ENCODE measurements around the gene CHMP1A.
"Not testable (repeated sequence)": the region's sequence is repeated elsewhere in the genome, so short reads cannot be mapped to it uniquely, and the experiment has no call there.

Gene CHMP1A

GRCh38 chr16:89670496-89671431 is 13.3 kb upstream of the CHMP1A start:
- no peaks in the 10 kb centered on the region for H3K9me3 ChIP-seq (ENCODE audit: control insufficient read depth in 1 of 2, low read length in 2 of 2)
- no peak overlapping the region for H3K27ac ChIP-seq (ENCODE audit: low read length)
- no peaks in the 10 kb centered on the region for H3K4me1 ChIP-seq (ENCODE audit: control insufficient read depth in 1 of 2, insufficient read depth in 2 of 2, low read length in 2 of 2)
- no peaks in the 10 kb centered on the region for H3K36me3 ChIP-seq (ENCODE audit: control insufficient read depth in 1 of 2, insufficient read depth in 2 of 2, low read length in 2 of 2)
- no peak overlapping the region for H3K4me3 ChIP-seq (ENCODE audit: low read depth in 1 of 2, low read length in 2 of 2)
- no peaks in the 10 kb centered on the region for H3K27me3 ChIP-seq (ENCODE audit: low read depth, low read length)

- no peaks in the 10 kb centered on the region for H3K27me3 ChIP-seq (ENCODE audit: low read depth, low read length)
- no peaks in the 10 kb centered on the region for H3K4me1 ChIP-seq (ENCODE audit: control insufficient read depth in 1 of 2, insufficient read depth in 2 of 2, low read length in 2 of 2)
- H3K27ac ChIP-seq (ENCODE audit: low read length), result no peak overlapping the region
- no peaks in the 10 kb centered on the region for H3K36me3 ChIP-seq (ENCODE audit: control insufficient read depth in 1 of 2, insufficient read depth in 2 of 2, low read length in 2 of 2)
- H3K9me3 ChIP-seq (ENCODE audit: control insufficient read depth in 1 of 2, low read length in 2 of 2), result no peaks in the 10 kb centered on the region
- no peak overlapping the region for H3K4me3 ChIP-seq (ENCODE audit: low read depth in 1 of 2, low read length in 2 of 2)
Measured at GRCh38 chr16:89669755-89670154, 12.2 kb upstream of the CHMP1A start.

- Histone ChIP-seq H3K27ac (ENCODE audit: low read length) (no peak overlapping the region), H3K4me3 (ENCODE audit: low read depth in 1 of 2, low read length in 2 of 2) (no peak overlapping the region), H3K4me1 (ENCODE audit: control insufficient read depth in 1 of 2, insufficient read depth in 2 of 2, low read length in 2 of 2) (no peaks in the 10 kb centered on the region), H3K27me3 (ENCODE audit: low read depth, low read length) (no peaks in the 10 kb centered on the region), H3K9me3 (ENCODE audit: control insufficient read depth in 1 of 2, low read length in 2 of 2) (no peaks in the 10 kb centered on the region), H3K36me3 (ENCODE audit: control insufficient read depth in 1 of 2, insufficient read depth in 2 of 2, low read length in 2 of 2) (peaks cover 0 to 4% of the 10 kb centered on the region in 2 donors)
Measured at GRCh38 chr16:89668790-89669158, 11.3 kb upstream of the CHMP1A start.

- Histone ChIP-seq H3K9me3 (ENCODE audit: control insufficient read depth in 1 of 2, low read length in 2 of 2) (no peaks in the 10 kb centered on the region), H3K4me1 (ENCODE audit: control insufficient read depth in 1 of 2, insufficient read depth in 2 of 2, low read length in 2 of 2) (no peaks in the 10 kb centered on the region), H3K27me3 (ENCODE audit: low read depth, low read length) (no peaks in the 10 kb centered on the region), H3K27ac (ENCODE audit: low read length) (no peak overlapping the region), H3K36me3 (ENCODE audit: control insufficient read depth in 1 of 2, insufficient read depth in 2 of 2, low read length in 2 of 2) (peaks cover 0 to 4% of the 10 kb centered on the region in 2 donors), H3K4me3 (ENCODE audit: low read depth in 1 of 2, low read length in 2 of 2) (no peak overlapping the region)
Measured at GRCh38 chr16:89667633-89668032, 10.1 kb upstream of the CHMP1A start.

GRCh38 chr16:89667000-89667399 is 9.5 kb upstream of the CHMP1A start:
- not testable (repeated sequence) for H3K27me3 ChIP-seq (ENCODE audit: low read depth, low read length); H3K4me1 ChIP-seq (ENCODE audit: control insufficient read depth in 1 of 2, insufficient read depth in 2 of 2, low read length in 2 of 2); H3K9me3 ChIP-seq (ENCODE audit: control insufficient read depth in 1 of 2, low read length in 2 of 2); H3K36me3 ChIP-seq (ENCODE audit: control insufficient read depth in 1 of 2, insufficient read depth in 2 of 2, low read length in 2 of 2); H3K27ac ChIP-seq (ENCODE audit: low read length); H3K4me3 ChIP-seq (ENCODE audit: low read depth in 1 of 2, low read length in 2 of 2)

- H3K4me3 ChIP-seq (ENCODE audit: low read depth in 1 of 2, low read length in 2 of 2); H3K27ac ChIP-seq (ENCODE audit: low read length); H3K4me1 ChIP-seq (ENCODE audit: control insufficient read depth in 1 of 2, insufficient read depth in 2 of 2, low read length in 2 of 2); H3K9me3 ChIP-seq (ENCODE audit: control insufficient read depth in 1 of 2, low read length in 2 of 2); H3K27me3 ChIP-seq (ENCODE audit: low read depth, low read length): not testable (repeated sequence)
- peaks cover 0 to 11% of the 10 kb centered on the region in 2 donors for H3K36me3 ChIP-seq (ENCODE audit: control insufficient read depth in 1 of 2, insufficient read depth in 2 of 2, low read length in 2 of 2)
Measured at GRCh38 chr16:89664238-89664637, 6.7 kb upstream of the CHMP1A start.

- H3K4me3 ChIP-seq (ENCODE audit: low read depth in 1 of 2, low read length in 2 of 2), result no peak overlapping the region
- peaks cover 0 to 11% of the 10 kb centered on the region in 2 donors for H3K36me3 ChIP-seq (ENCODE audit: control insufficient read depth in 1 of 2, insufficient read depth in 2 of 2, low read length in 2 of 2)
- H3K9me3 ChIP-seq (ENCODE audit: control insufficient read depth in 1 of 2, low read length in 2 of 2), result no peaks in the 10 kb centered on the region
- no peaks in the 10 kb centered on the region for H3K27me3 ChIP-seq (ENCODE audit: low read depth, low read length)
- H3K27ac ChIP-seq (ENCODE audit: low read length), result no peak overlapping the region
- peaks cover 10 to 17% of the 10 kb centered on the region in 2 donors for H3K4me1 ChIP-seq (ENCODE audit: control insufficient read depth in 1 of 2, insufficient read depth in 2 of 2, low read length in 2 of 2)
Measured at GRCh38 chr16:89661215-89661614, 3.7 kb upstream of the CHMP1A start.

GRCh38 chr16:89660146-89660545 is 2.6 kb upstream of the CHMP1A start:
- Histone ChIP-seq H3K36me3 (ENCODE audit: control insufficient read depth in 1 of 2, insufficient read depth in 2 of 2, low read length in 2 of 2) (peaks cover 0 to 11% of the 10 kb centered on the region in 2 donors), H3K9me3 (ENCODE audit: control insufficient read depth in 1 of 2, low read length in 2 of 2) (no peaks in the 10 kb centered on the region), H3K27me3 (ENCODE audit: low read depth, low read length) (no peaks in the 10 kb centered on the region), H3K27ac (ENCODE audit: low read length) (no peak overlapping the region), H3K4me3 (ENCODE audit: low read depth in 1 of 2, low read length in 2 of 2) (no peak overlapping the region), H3K4me1 (ENCODE audit: control insufficient read depth in 1 of 2, insufficient read depth in 2 of 2, low read length in 2 of 2) (peaks cover 10 to 19% of the 10 kb centered on the region in 2 donors)

- H3K27ac ChIP-seq (ENCODE audit: low read length), result no peak overlapping the region
Measured at GRCh38 chr16:89658221-89658879, 842 bp upstream of the CHMP1A start.

GRCh38 chr16:89656435-89657121 is 930 bp downstream of the CHMP1A start:
- H3K27me3 ChIP-seq (ENCODE audit: low read depth, low read length), result no peaks in the 10 kb centered on the region
- H3K4me3 ChIP-seq (ENCODE audit: low read depth in 1 of 2, low read length in 2 of 2), result peak overlapping the region; percentile 93 to 94
- H3K36me3 ChIP-seq (ENCODE audit: control insufficient read depth in 1 of 2, insufficient read depth in 2 of 2, low read length in 2 of 2), result peaks cover 5 to 8% of the 10 kb centered on the region in 2 donors
- H3K9me3 ChIP-seq (ENCODE audit: control insufficient read depth in 1 of 2, low read length in 2 of 2), result no peaks in the 10 kb centered on the region
- no peak overlapping the region for H3K27ac ChIP-seq (ENCODE audit: low read length)
- peaks cover 10 to 19% of the 10 kb centered on the region in 2 donors for H3K4me1 ChIP-seq (ENCODE audit: control insufficient read depth in 1 of 2, insufficient read depth in 2 of 2, low read length in 2 of 2)

More at GRCh38 chr16:89658221-89658879, 842 bp upstream of the CHMP1A start:
- H3K4me1 ChIP-seq (ENCODE audit: control insufficient read depth in 1 of 2, insufficient read depth in 2 of 2, low read length in 2 of 2), result peaks cover 10 to 19% of the 10 kb centered on the region in 2 donors
- H3K9me3 ChIP-seq (ENCODE audit: control insufficient read depth in 1 of 2, low read length in 2 of 2), result no peaks in the 10 kb centered on the region
- H3K4me3 ChIP-seq (ENCODE audit: low read depth in 1 of 2, low read length in 2 of 2), result peak overlapping the region; percentile 93 to 94
- H3K27me3 ChIP-seq (ENCODE audit: low read depth, low read length), result no peaks in the 10 kb centered on the region
- peaks cover 3 to 7% of the 10 kb centered on the region in 2 donors for H3K36me3 ChIP-seq (ENCODE audit: control insufficient read depth in 1 of 2, insufficient read depth in 2 of 2, low read length in 2 of 2)

- H3K9me3 ChIP-seq (ENCODE audit: control insufficient read depth in 1 of 2, low read length in 2 of 2), result no peaks in the 10 kb centered on the region
- H3K4me3 ChIP-seq (ENCODE audit: low read depth in 1 of 2, low read length in 2 of 2), result no peak overlapping the region
- no peak overlapping the region for H3K27ac ChIP-seq (ENCODE audit: low read length)
- H3K4me1 ChIP-seq (ENCODE audit: control insufficient read depth in 1 of 2, insufficient read depth in 2 of 2, low read length in 2 of 2), result peaks cover 10 to 19% of the 10 kb centered on the region in 2 donors
- no peaks in the 10 kb centered on the region for H3K27me3 ChIP-seq (ENCODE audit: low read depth, low read length)
- H3K36me3 ChIP-seq (ENCODE audit: control insufficient read depth in 1 of 2, insufficient read depth in 2 of 2, low read length in 2 of 2), result peaks cover 9% of the 10 kb centered on the region in 2 donors
Measured at GRCh38 chr16:89655062-89655643, 2.4 kb downstream of the CHMP1A start.
